ENCODE data around the gene HIPK2.

The HIPK2 gene

GRCh38 chr7:139718859-139719258, 58.9 kb downstream of the HIPK2 start:
- DNase-seq (ENCODE audit: insufficient read length) (no peak), FAIRE-seq (no peak)
- TF ChIP-seq POLR2A (IDR thresholded peaks at IDR 0.05; ENCODE audit: low read depth, low read length): no peak
- TF ChIP-seq TAF1 (IDR thresholded peaks at IDR 0.05; ENCODE audit: borderline replicate concordance, low read depth, low read length): no peak
- no peak for TF ChIP-seq POLR2AphosphoS5 (IDR thresholded peaks at IDR 0.05; ENCODE audit: low read depth, low read length)

GRCh38 chr7:139718141-139718540, 59.7 kb downstream of the HIPK2 start:
- FAIRE-seq: no peak
- DNase-seq (ENCODE audit: insufficient read length): no peak
- TF ChIP-seq POLR2AphosphoS5 (IDR thresholded peaks at IDR 0.05; ENCODE audit: low read depth, low read length): no peak
- TF ChIP-seq TAF1 (IDR thresholded peaks at IDR 0.05; ENCODE audit: borderline replicate concordance, low read depth, low read length): no peak
- TF ChIP-seq POLR2A (IDR thresholded peaks at IDR 0.05; ENCODE audit: low read depth, low read length): no peak

- FAIRE-seq (no peak), DNase-seq (ENCODE audit: insufficient read length) (no peak)
- no peak for TF ChIP-seq POLR2A (IDR thresholded peaks at IDR 0.05; ENCODE audit: low read depth, low read length)
- TF ChIP-seq TAF1 (IDR thresholded peaks at IDR 0.05; ENCODE audit: borderline replicate concordance, low read depth, low read length): no peak
- no peak for TF ChIP-seq POLR2AphosphoS5 (IDR thresholded peaks at IDR 0.05; ENCODE audit: low read depth, low read length)
Measured at GRCh38 chr7:139716156-139716942, 61.4 kb downstream of the HIPK2 start.

- FAIRE-seq: peak; percentile 30
- DNase-seq (ENCODE audit: insufficient read length): no peak
- TF ChIP-seq POLR2A (IDR thresholded peaks at IDR 0.05; ENCODE audit: low read depth, low read length) (no peak), POLR2AphosphoS5 (IDR thresholded peaks at IDR 0.05; ENCODE audit: low read depth, low read length) (no peak), TAF1 (IDR thresholded peaks at IDR 0.05; ENCODE audit: borderline replicate concordance, low read depth, low read length) (no peak)
Measured at GRCh38 chr7:139715194-139715815, 62.5 kb downstream of the HIPK2 start.

- DNase-seq (ENCODE audit: insufficient read length) (peak; percentile 81), FAIRE-seq (peak; percentile 97)
- TF ChIP-seq POLR2AphosphoS5 (IDR thresholded peaks at IDR 0.05; ENCODE audit: low read depth, low read length) (0 out of 2 replicates have a peak, but pooled peaks have one; percentile 30), POLR2A (IDR thresholded peaks at IDR 0.05; ENCODE audit: low read depth, low read length) (peak; percentile 49; the same call in 1 of the 2 replicates), TAF1 (IDR thresholded peaks at IDR 0.05; ENCODE audit: borderline replicate concordance, low read depth, low read length) (peak; percentile 46)
Measured at GRCh38 chr7:139714163-139714901, 63.5 kb downstream of the HIPK2 start.

GRCh38 chr7:139713526-139714162, 64.2 kb downstream of the HIPK2 start:
- FAIRE-seq (peak; percentile 33), DNase-seq (ENCODE audit: insufficient read length) (no peak)
- TF ChIP-seq POLR2AphosphoS5 (IDR thresholded peaks at IDR 0.05; ENCODE audit: low read depth, low read length) (no peak), TAF1 (IDR thresholded peaks at IDR 0.05; ENCODE audit: borderline replicate concordance, low read depth, low read length) (no peak), POLR2A (IDR thresholded peaks at IDR 0.05; ENCODE audit: low read depth, low read length) (no peak)

- TF ChIP-seq POLR2AphosphoS5 (IDR thresholded peaks at IDR 0.05; ENCODE audit: low read depth, low read length): no peak
- TF ChIP-seq TAF1 (IDR thresholded peaks at IDR 0.05; ENCODE audit: borderline replicate concordance, low read depth, low read length): no peak
- no peak for TF ChIP-seq POLR2A (IDR thresholded peaks at IDR 0.05; ENCODE audit: low read depth, low read length)
- DNase-seq (ENCODE audit: insufficient read length) (no peak), FAIRE-seq (no peak)
Measured at GRCh38 chr7:139713061-139713460, 64.7 kb downstream of the HIPK2 start.

GRCh38 chr7:139711991-139712743, 65.6 kb downstream of the HIPK2 start:
- peak; percentile 9 for FAIRE-seq
- no peak for DNase-seq (ENCODE audit: insufficient read length)
- TF ChIP-seq TAF1 (IDR thresholded peaks at IDR 0.05; ENCODE audit: borderline replicate concordance, low read depth, low read length) (no peak), POLR2AphosphoS5 (IDR thresholded peaks at IDR 0.05; ENCODE audit: low read depth, low read length) (no peak), POLR2A (IDR thresholded peaks at IDR 0.05; ENCODE audit: low read depth, low read length) (no peak)

GRCh38 chr7:139710036-139710435, 67.8 kb downstream of the HIPK2 start:
- no peak for FAIRE-seq
- no peak for TF ChIP-seq POLR2A (IDR thresholded peaks at IDR 0.05; ENCODE audit: low read depth, low read length)
- no peak for TF ChIP-seq TAF1 (IDR thresholded peaks at IDR 0.05; ENCODE audit: borderline replicate concordance, low read depth, low read length)
- no peak for TF ChIP-seq POLR2AphosphoS5 (IDR thresholded peaks at IDR 0.05; ENCODE audit: low read depth, low read length)
- no peak for DNase-seq (ENCODE audit: insufficient read length)

- TF ChIP-seq POLR2A (IDR thresholded peaks at IDR 0.05; ENCODE audit: low read depth, low read length) (no peak), TAF1 (IDR thresholded peaks at IDR 0.05; ENCODE audit: borderline replicate concordance, low read depth, low read length) (no peak), POLR2AphosphoS5 (IDR thresholded peaks at IDR 0.05; ENCODE audit: low read depth, low read length) (no peak)
- FAIRE-seq: no peak
- no peak for DNase-seq (ENCODE audit: insufficient read length)
Measured at GRCh38 chr7:139709485-139709884, 68.3 kb downstream of the HIPK2 start.
